Stimulated activated CD4-positive, alpha-beta T cell treated with anti-CD3 and anti-CD28 coated beads, Interleukin-12 subunit alpha, Interleukin-12 subunit beta, amount 100 ng/mL, for 24 hours (primary cell): ENCODE results near the gene TANGO2.

Source experiments
- DNase-seq, 2 experiments: peaks; one replicate each; pipeline ENCODE4 v3.0.0-alpha.2; 2020; ENCODE audit warnings: low read depth in 2 of 2

Gene TANGO2

DNA sequence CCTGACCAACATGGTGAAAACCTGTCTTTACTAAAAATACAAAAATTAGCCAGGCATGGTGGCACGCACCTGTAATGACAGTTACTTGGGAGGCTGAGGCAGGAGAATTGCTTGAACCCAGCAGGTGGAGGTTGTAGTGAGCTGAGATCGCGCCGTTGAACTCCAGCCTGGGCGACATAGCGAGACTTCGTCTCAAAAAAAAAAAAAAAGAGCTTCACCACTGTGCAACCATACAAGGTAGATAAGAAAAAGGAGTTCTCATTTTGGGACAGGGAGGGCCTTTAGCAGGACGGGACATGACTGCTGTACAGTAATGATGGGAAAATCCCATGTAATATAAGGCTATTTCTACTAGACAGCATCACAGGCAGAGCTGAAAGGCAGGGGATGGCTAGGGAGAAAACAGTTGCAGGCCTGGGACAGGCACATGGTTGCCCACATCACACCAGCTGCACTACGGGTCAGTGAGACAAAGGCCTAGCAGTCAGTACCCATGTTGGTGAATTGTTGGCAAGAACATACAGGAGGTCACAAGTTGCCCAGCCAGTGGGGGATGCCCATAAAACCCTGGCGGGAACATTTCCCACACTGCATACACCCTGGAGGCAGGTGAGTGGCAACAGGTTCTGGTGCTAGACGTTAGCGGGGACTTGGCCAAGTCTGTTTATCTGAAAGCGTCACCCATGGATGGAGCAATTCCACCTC, 5.4 kb downstream of the TANGO2 start:
- no peak for DNase-seq

DNA sequence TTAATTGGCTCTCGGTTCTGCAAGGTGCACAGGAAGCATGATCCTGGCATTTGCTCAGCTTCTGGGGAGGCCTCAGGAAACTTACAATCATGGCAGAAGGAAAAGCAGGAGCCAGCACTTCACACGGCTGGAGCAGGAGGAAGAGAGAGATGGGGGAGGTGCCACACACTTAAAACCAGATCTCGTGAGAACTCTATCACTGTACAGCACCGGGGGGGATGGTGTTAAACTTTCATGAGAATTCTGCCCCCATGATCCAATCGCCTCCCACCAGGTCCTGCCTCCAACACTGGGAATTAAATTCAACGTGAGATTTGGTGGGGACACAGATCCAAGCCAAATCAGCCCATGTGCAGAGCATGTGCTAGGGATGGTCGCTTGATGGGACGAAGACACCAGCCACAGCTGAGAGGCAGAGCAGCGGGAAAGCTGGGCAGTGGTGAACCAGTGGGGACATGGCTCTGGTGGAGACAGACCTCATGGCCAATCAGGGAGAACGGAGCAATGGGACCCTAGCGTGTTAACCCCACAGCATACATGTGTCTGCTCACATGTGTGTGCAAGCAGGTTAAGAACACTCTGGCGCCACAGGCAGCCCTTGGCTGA, 6.2 kb downstream of the TANGO2 start:
- DNase-seq = no peak

DNA sequence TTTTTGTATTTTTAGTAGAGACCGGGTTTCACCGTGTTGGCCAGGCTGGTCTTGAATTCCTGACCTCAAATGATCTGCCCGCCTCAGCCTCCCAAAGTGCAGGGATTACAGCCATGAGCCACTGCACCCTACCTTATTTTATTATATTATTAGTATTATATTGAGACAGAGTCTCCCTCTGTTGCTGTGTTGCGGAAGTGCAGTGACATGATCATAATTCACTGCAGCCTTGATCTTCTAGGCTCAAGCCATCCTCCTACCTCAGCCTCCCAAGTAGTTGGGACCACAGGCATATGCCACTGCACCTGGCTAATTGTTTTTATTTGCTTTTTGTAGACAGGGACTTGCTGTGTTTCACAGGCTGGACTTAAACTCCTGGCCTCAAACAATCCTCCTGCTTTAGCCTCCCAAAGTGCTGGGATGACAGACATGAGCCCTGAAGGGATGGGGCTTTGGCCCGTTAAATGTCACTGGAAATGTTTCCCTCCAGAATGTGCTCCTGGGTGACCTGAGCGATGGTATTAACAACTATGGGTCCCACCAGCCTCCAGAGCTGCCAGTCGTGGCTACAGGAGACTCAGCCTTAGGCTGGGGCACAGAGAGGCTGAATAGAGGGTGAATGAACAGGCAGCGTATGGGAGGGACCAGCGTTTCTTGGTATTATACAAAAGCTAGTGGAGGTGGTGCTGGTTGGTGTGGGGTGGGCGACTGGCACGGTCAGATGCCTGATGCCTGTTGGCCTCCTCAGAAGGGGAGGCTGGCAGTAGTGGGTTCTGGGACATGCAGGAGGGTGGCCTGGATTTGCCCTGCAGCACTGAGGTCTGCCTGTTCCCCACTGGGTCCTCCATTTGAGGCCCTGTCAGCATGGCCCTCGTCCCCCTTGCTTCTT, 7.3 kb downstream of the TANGO2 start:
- no peak for DNase-seq

DNA sequence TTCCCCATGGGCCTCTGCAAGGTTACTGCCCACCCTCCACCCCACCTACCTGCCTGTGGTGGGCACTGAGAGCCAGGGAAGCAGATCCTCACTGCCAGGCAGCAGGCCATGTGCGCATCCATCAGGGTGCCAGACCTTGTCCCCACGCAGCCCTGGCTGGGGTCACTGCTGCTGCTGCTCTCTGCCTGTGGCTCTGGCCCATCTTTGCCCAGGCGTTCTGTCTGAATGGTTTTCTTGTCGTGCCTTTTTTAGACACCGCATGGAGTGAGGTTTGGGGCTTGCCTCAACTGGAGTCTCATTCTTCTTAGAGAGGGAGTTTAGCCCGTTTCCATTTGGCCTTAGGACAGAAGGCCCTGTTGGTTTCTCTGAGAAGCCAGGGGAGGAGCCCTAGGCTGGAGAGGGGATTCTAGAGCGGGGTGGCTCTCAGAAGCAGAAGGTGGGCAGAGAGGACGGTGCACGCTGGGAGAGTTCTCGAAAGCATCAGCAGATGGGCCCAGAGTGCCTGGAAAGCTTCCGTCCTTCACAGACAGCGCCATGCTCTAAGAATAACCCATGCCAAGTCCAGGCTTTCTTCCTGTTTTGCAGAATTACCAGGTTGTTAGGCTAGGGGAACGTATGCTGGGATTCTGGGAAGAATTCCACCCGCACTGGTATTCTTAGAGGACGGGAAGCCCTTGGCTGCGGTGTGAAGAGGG, 8.1 kb downstream of the TANGO2 start:
- no peak for DNase-seq

DNA sequence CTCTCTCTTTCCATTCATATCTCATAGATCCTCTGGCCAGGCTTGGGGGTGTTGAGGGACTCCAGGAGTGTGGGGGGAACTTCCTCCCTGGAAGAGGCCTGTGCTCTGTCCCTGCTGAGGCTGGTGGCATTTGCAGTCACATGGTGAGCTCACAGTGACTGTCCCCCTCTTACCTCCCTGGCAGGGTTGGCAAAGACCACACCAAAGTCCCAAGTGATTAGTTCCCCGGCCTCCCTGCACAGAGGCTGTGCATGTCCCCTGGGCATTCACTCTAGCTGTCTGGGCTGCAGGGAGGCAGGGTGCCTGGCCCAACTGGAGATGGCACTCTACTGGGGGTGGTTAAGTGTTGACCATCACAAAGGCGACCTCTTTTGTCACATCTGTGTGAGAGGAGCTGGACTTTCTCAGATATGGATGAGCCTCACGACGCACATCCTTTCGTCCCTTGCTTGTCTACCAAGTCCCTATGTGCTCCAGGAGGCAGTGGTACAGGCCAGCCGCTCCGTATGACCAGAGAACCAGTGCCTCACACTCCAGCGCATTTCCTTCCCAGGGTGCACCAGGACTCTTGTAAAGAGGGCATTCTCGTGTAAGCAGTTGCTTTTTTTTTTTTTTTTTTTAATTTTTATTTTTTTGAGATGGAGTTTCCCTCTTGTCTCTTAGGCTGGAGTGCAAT, 8.8 kb downstream of the TANGO2 start:
- no peak for DNase-seq

DNA sequence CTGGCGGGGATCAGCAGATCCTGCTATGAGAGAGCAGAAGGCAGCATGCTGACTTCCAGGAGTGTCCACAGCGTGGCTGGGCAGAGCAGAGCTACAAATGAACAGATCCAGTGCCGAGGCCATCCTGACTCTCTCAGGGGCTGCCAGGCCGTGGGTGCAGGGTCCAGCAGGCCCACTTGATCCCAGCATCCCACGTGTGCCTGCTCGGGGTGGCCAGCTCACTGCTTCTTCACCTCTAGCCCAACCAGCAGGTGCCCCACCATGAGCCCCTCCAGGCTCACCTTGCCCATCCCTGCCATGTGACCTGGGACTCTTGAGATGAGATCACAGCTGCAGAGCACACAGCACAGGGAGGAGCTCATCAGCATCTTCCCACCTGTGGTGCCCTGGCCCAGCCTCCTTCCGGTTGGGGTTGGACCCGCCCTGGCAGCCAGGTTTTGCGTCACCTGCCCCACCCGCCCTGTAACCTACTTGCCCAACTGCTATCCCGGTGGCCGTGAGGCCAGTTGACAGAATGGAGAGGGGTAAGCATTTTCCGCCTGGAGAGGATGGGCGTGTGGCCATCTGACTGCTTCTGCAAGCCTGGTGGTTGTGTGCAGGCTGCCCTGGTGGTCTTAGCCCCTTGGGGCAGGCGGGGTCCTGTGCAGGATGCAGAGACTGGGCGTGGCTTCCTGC, 11.0 kb downstream of the TANGO2 start:
- no peak for DNase-seq

DNA sequence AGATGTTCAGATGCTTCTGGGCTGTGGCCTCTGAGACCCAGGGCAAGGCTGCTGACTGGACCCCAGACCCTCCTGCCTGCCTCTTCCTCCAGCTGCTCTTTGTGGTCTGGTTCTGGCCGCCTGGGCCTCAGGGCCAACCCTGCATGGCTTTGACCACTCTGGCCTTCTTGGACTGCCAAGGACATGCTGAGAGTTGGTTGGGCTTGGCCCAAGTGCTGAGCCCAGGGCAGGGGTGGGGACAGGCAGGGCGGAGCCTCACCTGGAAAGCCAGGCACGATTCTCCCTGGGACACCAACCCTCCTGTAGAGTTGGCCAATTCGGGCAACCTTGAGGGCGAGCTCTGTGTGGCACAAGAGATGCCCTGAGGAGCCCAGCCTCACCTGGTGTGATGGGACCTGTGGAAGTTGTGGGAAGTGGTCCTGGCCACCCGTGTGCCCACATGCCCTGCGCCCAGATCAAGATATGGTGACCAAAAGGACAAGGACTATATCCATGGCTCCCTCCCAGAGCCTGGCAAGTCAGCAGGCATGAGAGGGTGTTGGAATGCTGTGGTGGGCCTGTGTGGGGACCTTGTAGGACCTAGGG, 11.6 kb downstream of the TANGO2 start:
- DNase-seq = no peak

DNA sequence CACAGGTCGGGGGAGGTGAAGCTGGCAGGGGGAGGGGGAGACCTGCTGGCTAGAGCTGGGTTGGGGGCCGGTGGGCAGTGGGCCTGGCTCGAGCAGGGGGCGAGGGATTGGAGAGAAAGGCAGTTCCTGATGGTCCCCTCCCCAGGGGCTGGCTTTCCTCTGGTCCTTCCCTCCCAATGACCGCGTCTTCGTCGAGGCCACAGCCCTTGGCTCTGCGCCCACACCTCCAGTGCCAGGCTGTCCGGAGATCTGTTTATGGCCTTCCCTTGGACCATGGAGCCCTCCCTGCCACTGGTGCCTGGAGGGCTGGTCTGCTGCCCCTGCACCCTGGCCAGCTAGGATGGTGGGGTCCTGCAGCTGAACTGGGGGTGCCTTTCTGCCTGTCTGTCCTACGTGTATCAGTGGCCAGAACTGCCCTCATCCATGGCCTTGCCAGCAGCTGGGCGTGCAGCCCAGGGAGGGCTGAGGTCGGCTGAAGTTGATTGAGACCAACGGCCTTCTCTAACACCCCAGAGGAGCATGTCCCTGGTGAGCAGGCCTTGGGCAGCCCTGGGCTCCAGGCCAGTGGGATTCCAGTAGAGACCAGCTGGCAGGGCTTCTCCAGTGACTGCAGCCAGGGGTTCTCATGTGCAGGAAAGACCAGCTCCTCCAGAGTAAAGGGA, 12.3 kb downstream of the TANGO2 start:
- no peak for DNase-seq

DNA sequence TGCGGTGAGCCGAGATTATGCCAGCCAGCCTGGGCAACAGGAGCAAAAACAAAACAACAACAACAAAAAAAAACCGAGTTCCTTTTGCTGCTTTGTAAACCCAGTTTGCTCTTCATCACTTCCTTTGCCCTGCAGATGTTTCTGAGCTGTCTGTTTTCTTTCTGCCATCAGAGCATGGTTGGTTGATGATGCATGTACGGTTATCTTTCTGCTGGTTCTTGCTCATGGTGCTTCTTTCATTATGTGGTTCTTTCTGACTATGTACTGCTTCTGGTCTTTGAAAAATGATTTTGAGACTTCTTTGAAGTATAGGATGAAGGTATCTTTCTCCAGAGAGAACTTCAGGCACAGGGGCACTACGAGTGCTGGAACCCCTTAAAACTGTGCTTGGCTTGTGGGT, 13.2 kb downstream of the TANGO2 start:
- DNase-seq = no peak

DNA sequence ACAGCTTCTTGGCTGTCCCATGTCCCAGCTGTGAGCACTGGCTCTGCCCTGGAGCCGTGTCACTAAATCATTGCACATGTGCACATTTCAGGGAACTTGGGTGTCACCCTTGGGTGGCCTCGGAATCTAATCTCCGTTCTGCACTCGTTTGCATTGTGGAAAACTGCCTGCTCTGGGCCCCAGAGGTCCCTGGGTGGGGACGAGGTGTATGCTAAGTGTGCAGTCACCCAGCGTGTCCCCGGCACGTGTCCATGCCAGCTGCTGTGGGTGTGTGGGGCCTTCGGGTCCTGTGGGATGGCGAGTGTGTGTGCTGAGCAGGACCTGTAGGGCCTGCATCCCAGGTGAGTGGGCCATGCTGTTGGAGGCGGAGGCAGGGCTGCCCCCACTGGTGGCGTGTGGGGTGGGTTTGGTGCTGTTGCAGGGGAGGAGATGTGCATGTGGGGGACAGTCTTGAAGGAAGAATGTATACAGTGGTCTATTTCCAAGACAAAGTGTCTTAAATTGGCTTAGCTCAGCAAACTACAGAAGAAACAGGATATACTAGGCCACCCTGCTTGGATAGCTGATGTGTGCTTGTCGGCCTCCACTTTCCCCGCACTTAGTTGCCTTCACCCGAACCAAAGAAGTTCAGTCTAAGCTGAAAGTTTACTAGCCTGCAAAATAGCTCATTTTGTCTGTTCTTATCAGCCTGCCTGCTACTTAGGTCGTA, 14.6 kb downstream of the TANGO2 start:
- no peak for DNase-seq

DNA sequence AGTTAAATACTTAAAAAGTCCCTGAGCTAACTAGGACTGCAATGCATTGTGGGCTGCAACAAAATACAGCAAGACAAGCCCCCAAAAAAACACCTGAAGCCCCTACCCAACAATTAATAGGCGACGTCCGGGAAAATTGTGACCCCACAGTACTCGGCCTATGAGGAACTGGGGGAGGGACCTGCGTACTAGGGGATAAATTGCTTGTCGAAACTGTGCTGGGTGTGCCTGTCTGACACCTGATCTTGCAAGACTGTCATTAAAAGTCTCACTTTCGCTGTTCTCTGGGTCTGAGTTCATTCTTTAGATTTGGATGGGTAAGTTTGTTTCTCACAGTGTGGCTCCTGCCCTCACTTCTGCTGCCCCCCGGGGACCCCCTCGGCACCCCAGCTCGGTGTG, 15.2 kb downstream of the TANGO2 start:
- no peak for DNase-seq

DNA sequence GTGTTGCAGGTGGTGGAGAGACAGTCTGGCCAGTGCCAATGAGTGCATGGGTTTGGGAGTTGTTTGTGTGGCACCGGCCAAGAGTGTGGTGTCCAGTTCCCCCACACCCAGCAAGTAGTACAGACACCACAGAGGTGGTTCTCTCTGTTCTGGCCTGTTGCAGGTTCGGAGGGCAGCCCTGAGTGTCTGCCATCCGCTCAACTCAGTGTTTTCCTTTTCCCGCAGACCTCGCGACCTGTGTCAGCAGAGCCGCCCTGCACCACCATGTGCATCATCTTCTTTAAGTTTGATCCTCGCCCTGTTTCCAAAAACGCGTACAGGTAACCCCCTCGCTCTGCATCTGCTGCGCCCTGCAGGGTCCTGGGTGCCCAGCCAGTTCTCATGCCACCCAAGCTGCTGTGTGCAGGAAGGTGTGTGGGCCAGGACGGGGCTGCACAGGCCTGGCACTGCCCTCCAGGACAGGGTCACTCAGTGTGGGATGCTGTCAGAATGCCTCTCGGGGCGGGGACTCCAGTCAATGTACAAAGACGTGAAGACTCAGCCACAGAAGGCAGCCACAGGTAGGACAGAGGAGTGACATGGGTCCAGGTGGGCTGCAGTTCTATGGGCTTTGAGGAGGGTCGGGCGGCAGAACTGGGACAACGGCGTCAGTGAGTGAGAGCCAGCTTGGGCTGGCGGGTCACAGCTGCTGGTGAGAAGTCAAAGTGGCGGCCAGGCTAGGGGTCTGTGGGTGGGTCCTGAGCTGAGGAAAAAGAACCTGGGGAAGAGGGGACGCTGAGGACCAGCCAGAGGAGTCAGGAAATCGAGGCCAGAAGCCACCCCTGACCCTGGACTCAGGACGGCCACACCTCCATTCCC, 15.9 kb downstream of the TANGO2 start:
- no peak for DNase-seq

DNA sequence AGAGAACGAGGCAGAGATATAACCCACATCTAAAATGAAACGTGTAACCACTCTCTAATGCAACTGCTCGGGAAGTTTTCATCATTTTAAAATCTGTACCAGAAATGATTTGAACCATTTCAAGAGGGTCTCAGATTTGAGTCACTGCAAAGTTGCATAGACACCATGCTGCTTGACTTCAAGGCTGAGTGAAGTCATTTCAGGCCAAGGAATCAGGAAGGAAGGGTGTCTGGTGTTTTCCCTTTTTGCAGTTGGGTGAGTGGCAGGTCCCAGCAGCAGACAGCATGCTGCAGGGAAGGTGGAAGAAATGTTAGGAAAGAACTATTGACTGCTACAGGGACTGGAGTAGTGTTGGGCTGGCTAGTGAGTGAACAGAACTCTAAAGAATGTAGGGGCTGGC, 16.5 kb downstream of the TANGO2 start:
- DNase-seq = no peak

DNA sequence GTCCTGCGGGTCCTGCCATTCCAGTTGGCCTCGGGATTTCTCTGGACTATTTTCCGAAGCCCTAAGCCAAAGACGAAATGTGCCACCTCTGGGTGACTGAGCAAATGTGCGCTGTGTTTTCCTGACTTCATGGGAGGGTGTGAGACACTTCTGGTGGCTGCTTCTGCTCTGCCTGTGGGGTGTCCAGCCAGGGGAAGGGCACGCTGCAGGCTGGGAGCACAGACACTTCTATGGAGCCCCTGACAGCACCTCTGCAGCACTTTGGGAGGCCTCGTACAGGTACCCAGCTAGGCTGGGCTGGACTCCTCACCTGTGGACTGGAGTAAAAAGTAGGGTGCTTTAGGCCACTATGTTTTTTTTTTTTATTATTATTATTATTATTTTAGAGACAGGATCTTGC, 17.7 kb downstream of the TANGO2 start:
- no peak for DNase-seq

DNA sequence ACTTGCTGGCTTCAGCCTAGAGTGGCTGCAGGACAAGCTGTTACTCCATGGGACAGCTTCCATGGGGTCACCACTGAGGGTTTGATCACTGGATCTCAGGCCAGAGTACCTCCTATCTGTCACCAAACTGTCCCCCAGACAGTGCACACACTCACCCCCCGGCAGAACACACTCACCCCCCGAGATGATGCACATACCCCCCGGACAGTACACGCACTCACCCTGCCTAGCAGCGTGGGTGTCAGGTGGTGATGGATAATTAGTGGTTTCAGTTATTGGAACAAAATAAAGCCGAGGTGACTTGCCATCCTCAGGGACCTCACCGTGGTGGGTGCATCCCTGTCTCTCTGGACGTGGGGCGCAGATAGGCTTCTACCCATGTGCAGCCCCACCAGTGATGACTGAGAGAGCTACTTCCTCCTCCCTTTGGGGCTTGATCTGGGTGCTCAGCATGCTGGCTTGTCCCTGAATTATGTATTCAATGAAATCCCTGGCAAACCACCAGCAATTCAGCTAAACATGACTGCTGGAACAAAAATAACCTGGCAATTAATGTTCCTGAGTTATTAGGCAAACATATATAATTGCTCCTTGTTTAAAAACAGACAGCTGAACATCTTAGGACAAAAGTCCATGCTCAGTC, 18.9 kb downstream of the TANGO2 start:
- DNase-seq = no peak

DNA sequence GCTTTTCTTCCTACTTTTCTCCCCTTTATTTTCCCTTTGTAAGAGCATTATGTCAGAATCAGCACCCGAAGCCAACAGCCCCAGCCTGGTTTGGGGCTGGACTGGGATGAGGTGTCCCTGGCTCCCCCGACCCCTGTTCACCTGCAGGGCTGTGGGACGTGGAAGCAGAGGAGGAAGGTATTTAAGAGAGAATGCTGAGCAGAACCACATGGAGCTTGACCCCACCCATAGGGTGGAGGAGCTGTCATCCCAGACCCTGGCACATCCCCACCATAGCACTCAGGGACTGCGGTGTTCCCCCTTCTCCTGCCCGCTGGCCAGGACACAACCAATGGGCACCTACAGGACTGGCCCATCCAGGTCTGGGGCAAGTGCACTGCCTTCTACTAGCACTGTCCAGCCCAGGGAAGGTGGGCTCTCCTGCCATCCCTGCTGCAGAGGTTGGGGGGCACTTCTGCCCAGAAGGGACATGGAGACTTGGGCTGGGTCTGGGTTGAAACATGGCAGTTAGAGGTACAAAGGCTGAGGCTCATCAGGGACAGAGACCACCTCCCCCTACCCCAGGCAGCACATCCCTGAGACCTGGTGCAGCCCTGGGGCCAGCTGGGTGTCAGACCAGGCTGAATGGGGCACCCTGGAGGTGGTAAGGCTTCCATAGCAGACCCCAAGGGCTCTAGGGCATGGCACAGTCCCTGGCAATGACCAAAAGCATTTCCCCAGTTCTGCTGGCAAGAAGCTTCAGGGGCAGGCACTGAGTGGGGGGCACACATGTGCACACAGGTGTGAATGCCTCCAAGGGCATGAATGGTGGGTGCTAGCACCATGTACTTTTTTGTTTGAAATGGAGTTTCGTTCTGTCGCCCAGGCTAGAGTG, 19.7 kb downstream of the TANGO2 start:
- DNase-seq = no peak
